Transverse colon (tissue), 4 donors: Measurements from ENCODE around the gene NUP210.

Experiments used
- CTCF ChIP-seq, 5 experiments: fragments of 200-600 bp in 3 of 5; fragments of 450-650 bp in 2 of 5; sonication (generic) in 3 of 5; IDR thresholded peaks; 1 replicate in 2 of 5; 2 replicates in 3 of 5; pipeline ENCODE4 v1.5.1; 2016 to 2017; ENCODE audit warnings: antibody characterized with exemption in 5 of 5, inconsistent platforms in 3 of 5, mild to moderate bottlenecking in 2 of 5, moderate library complexity in 1 of 5
- EP300 ChIP-seq: sonication (generic); formaldehyde crosslinking; IDR thresholded peaks from one replicate; pipeline ENCODE4 v1.6.1; 2017; ENCODE audit warnings: antibody characterized with exemption, low read depth
- POLR2AphosphoS5 ChIP-seq, 3 donors: sonication (generic); formaldehyde crosslinking; IDR thresholded peaks; one replicate each; pipeline ENCODE4 v1.6.1; 2016; ENCODE audit warnings: antibody characterized with exemption in 3 of 3

- TF ChIP-seq CTCF (IDR thresholded peaks at IDR 0.05) (no peak), POLR2AphosphoS5 (IDR thresholded peaks at IDR 0.05) (no peak), EP300 (no peak)
Observed at GRCh38 chr3:13358643-13359042, 61.5 kb downstream of the NUP210 start.
